GM19467 (cell line): Measurements from ENCODE around the gene ALLC.

ENCODE experiments used
- ATAC-seq: cut with Tn5 transposase; IDR thresholded peaks from one replicate; pipeline ENCODE4 v1.9.1; 2021; ENCODE audit warnings: mild to moderate bottlenecking, moderate library complexity; ENCODE audit not compliant: unreplicated experiment

ALLC gene

GRCh38 chr2:3674066-3674845, 16.3 kb downstream of the ALLC start:
- no peak for ATAC-seq

- ATAC-seq = no peak
These were observed 17.7 kb downstream of the ALLC start for GRCh38 chr2:3675687-3676086.

GRCh38 chr2:3677436-3677835, 19.4 kb downstream of the ALLC start:
- ATAC-seq = no peak

GRCh38 chr2:3678212-3678611, 20.2 kb downstream of the ALLC start:
- no peak for ATAC-seq

- no peak for ATAC-seq
These were observed 21.2 kb downstream of the ALLC start for GRCh38 chr2:3679180-3679579.

GRCh38 chr2:3679616-3680393, 21.8 kb downstream of the ALLC start:
- ATAC-seq = no peak

- no peak for ATAC-seq
These were observed 22.7 kb downstream of the ALLC start for GRCh38 chr2:3680548-3681345.

- no peak for ATAC-seq
These were observed 23.6 kb downstream of the ALLC start for GRCh38 chr2:3681625-3682024.

- ATAC-seq = no peak
These were observed 24.8 kb downstream of the ALLC start for GRCh38 chr2:3682811-3683210.

GRCh38 chr2:3683748-3684454, 25.9 kb downstream of the ALLC start:
- ATAC-seq = no peak

- ATAC-seq = no peak
These were observed 32.2 kb downstream of the ALLC start for GRCh38 chr2:3689998-3690748.

GRCh38 chr2:3692375-3692774, 34.4 kb downstream of the ALLC start:
- ATAC-seq = no peak

- ATAC-seq = no peak
These were observed 38.5 kb downstream of the ALLC start for GRCh38 chr2:3696545-3696944.

GRCh38 chr2:3701071-3701470, 43.1 kb downstream of the ALLC start:
- no peak for ATAC-seq

- ATAC-seq = no peak
These were observed 45.3 kb downstream of the ALLC start, which contains the start of gene DCDC2C for GRCh38 chr2:3703236-3703756. TSS of gene DCDC2C (plus strand) at chr2:3703575. CDS start at chr2:3703752, 177 bp downstream.

- ATAC-seq = no peak
These were observed 45.9 kb downstream of the ALLC start for GRCh38 chr2:3703757-3704355.

- no peak for ATAC-seq
These were observed 46.7 kb downstream of the ALLC start for GRCh38 chr2:3704692-3705091.

GRCh38 chr2:3705782-3706181, 47.8 kb downstream of the ALLC start:
- ATAC-seq = no peak

- no peak for ATAC-seq
These were observed 48.9 kb downstream of the ALLC start for GRCh38 chr2:3706892-3707291.
